Adrenal gland (tissue), 12 donors: ENCODE measurements around the gene CSTF3. TPM values are rescaled to one million over a fixed set of nuclear protein-coding genes. Genes with fewer than 3 reads are reported as not detected.
A peak's percentile ranks its signal among the peaks of the same experiment; 100 is the strongest.

Experiments
- DNase-seq, 7 donors: peaks; one replicate each; pipeline ENCODE4 v3.0.0-alpha.2; 2019 to 2020
- H3K27ac ChIP-seq, 5 donors: fragments of 200-600 bp; sonication (generic) in 4 of 5; 1 replicate in 3 of 5; 2 replicates in 2 of 5; pipeline versions ENCODE4 v1.5.1 to v1.8.0; 2016 to 2020; ENCODE audit warnings: mild to moderate bottlenecking in 1 of 5
- H3K27me3 ChIP-seq: fragments of 200-600 bp; 2 replicates; pipeline ENCODE4 v1.8.0; 2021
- H3K36me3 ChIP-seq, 2 donors: fragments of 200-600 bp; replicated peaks in 1 of 2; 1 replicate in 1 of 2; 2 replicates in 1 of 2; pipeline versions ENCODE4 v1.5.1 to v1.8.0; 2018 to 2022
- H3K4me1 ChIP-seq, 2 donors: fragments of 200-600 bp; replicated peaks in 1 of 2; 1 replicate in 1 of 2; 2 replicates in 1 of 2; pipeline versions ENCODE4 v1.5.1 to v1.8.0; 2018 to 2021
- H3K4me3 ChIP-seq, 4 donors: fragments of 200-600 bp; sonication (generic) in 3 of 4; one replicate each; pipeline ENCODE4 v1.5.1; 2016 to 2018
- H3K9me3 ChIP-seq, 3 donors: fragments of 200-600 bp; sonication (generic) in 1 of 3; replicated peaks in 1 of 3; 1 replicate in 2 of 3; 2 replicates in 1 of 3; pipeline versions ENCODE4 v1.5.1 to v1.8.0; 2016 to 2021
- CTCF ChIP-seq, 6 experiments: fragments of 450-650 bp in 4 of 6; fragments of 200-600 bp in 2 of 6; sonication (generic) in 1 of 6; IDR thresholded peaks; 1 replicate in 5 of 6; 2 replicates in 1 of 6; pipeline versions ENCODE4 v1.5.1 to v1.8.0; 2016 to 2021; ENCODE audit warnings: antibody characterized with exemption in 6 of 6, mild to moderate bottlenecking in 2 of 6, moderate library complexity in 1 of 6
- POLR2A ChIP-seq, 2 donors: fragments of 450-650 bp; IDR thresholded peaks; one replicate each; pipeline ENCODE4 v1.6.1; 2017; ENCODE audit warnings: antibody characterized with exemption in 2 of 2, mild to moderate bottlenecking in 2 of 2, moderate library complexity in 1 of 2
- WGBS, 4 donors: extraction: QIAGEN DNeasy Blood & Tissue Kit in 2 of 4; methylation state at CpG; one replicate each; pipeline versions ENCODE4 v1.1.5 to v1.1.7; 2013 to 2017; 5-methylcytosine and 5-hydroxymethylcytosine counted together
- intact Hi-C, 2 donors: fragments of 100-400 bp; cut with DNase I; formaldehyde crosslinking; loops; one replicate each; pipeline versions ENCODE4 v1.14.1 to v1.15.0; 2022 to 2023
- polyA plus RNA-seq, 3 donors: library from polyadenylated mRNA; stranded (reverse); fragments of 200-250 nt in 2 of 3; fragments of 350-450 nt in 1 of 3; fragmentation: Illumina TruSeq in 1 of 3; extraction: RNeasy Lipid Tissue Mini Kit (QIAGEN cat#74804) in 1 of 3; gene quantifications; one replicate each; pipeline ENCODE4 v1.2.3, GENCODE V29; 2013 to 2014
- total RNA-seq, 9 donors: library from RNA; depleted of rRNA in 4 of 9; stranded (reverse); fragments of >200 nt in 4 of 9; fragments of 120-200 nt in 1 of 9; fragmentation: NEBNext Ultra II Directional in 1 of 9; extraction: Animal tissue kit (Norgen Biotek cat#: 25700) in 1 of 9; gene quantifications; one replicate each; pipeline versions ENCODE4 v1.1.0 to v1.2.4, GENCODE V29; 2013 to 2023
- donor health status: healthy with polysubstance abuse.
- donor health status: Bipolar disorder and iron deficiency.
- donor health status: DM: yes; HTN: yes; CAD: no.
- donor health status: DM: no; HTN: no; CAD: no.
- donor health status: DM: no; HTN: no; CAD: no.
- donor health status: DM: yes; HTN: yes; CAD: no.

The CSTF3 gene
- total and polyA plus RNA-seq, 12 donors, result 6.9 to 59.7 (median 21.0) TPM

DNA sequence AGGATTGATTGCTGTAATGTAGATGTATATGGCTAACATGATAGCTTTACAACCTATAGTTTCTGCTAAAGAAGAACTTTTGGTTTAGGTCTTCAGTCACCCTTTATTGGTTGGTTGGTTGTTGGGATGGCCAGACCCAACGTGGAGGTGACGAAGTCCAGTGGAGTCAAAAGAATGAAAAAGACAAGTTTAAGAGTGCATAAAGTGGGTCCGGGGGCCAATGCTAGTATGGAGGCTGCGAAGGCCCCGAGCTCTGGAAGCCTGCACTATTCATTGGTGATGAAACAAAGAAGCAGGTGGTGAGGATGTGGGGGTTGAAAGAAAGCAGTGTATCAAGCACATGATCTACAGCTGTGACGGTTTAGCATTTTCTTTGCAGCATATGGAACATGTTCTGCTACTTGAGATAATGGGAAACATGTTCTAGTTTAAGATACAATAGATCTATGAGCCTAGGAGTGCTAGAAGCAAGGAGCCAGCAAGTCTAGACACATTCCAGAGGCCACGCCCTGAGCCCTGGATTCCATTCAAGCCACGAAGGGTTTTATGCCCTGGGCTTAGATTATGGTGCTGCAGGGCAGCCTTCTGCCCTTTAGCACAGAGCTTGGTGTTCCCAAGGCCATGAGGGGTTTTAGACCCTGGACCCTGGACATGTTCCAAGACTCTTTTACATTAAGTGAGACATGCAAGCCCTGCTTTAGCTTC lies 115.6 kb downstream of the CSTF3 start:
- 88 to 95% (median 92%) methylated on average over 8 of the region's 8 CpGs for WGBS, 4 donors
- no peak for DNase-seq
- TF ChIP-seq CTCF (IDR thresholded peaks at IDR 0.05) (no peak), POLR2A (IDR thresholded peaks at IDR 0.05) (no peak)
- Histone ChIP-seq H3K27ac (no peak overlapping the region), H3K9me3 (no peaks in the 10 kb centered on the region), H3K4me1 (peaks cover 0 to 16% of the 10 kb centered on the region in 2 donors), H3K27me3 (no peaks in the 10 kb centered on the region), H3K4me3 (no peak overlapping the region), H3K36me3 (peaks cover 0 to 14% of the 10 kb centered on the region in 2 donors)
- intact Hi-C loops, result no loop called here

GRCh38 chr11:33044285-33044756 lies 117.0 kb downstream of the CSTF3 start:
- Histone ChIP-seq H3K4me1 (peaks cover 6 to 16% of the 10 kb centered on the region in 2 donors), H3K27me3 (no peaks in the 10 kb centered on the region), H3K27ac (no peak overlapping the region), H3K4me3 (no peak overlapping the region), H3K9me3 (no peaks in the 10 kb centered on the region), H3K36me3 (peaks cover 0 to 14% of the 10 kb centered on the region in 2 donors)
- intact Hi-C loops, result no loop called here
- no peak for DNase-seq
- 93 to 98% (median 97%) methylated on average over 4 of the region's 4 CpGs for WGBS, 4 donors
- no peak for TF ChIP-seq CTCF (IDR thresholded peaks at IDR 0.05)
- TF ChIP-seq POLR2A (IDR thresholded peaks at IDR 0.05), result no peak

DNA sequence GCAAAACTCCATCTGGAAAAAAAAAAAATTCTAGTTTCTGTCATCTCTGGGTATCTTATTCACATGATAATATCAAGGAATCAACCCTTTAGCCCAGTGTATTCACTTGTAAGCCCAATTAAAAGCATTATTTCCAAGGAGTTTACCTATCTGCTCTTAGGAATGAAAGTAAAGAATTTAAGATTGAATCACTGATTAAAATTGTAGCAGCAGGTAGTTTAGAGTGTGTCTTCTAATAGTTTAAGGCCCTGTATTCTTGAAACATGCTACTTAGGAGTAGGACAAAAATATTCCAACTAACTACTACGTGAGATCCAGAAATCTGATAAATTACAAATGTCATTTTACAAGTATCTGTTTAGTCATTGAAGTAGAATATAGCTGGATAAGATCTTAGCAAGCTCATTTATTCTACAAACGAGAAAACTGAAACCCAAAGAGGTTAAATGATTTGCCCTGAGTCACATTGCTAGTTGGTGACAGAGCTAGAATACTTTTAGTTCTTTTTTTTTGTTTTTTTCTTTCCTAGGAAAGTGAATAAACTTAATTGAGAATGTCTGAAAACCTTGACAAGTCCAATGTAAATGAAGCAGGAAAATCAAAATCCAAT lies 118.0 kb downstream of the CSTF3 start:
- TF ChIP-seq POLR2A (IDR thresholded peaks at IDR 0.05), result no peak
- no peak for TF ChIP-seq CTCF (IDR thresholded peaks at IDR 0.05)
- no peak for DNase-seq
- peaks cover 6 to 13% of the 10 kb centered on the region in 2 donors for H3K4me1 ChIP-seq
- H3K36me3 ChIP-seq, result peaks cover 0 to 14% of the 10 kb centered on the region in 2 donors
- H3K4me3 ChIP-seq, result no peak overlapping the region
- 72 to 82% (median 80%) methylated on average over 2 of the region's 2 CpGs for WGBS, 4 donors
- intact Hi-C loops, result no loop called here
- H3K27me3 ChIP-seq, result no peaks in the 10 kb centered on the region
- H3K27ac ChIP-seq, result no peak overlapping the region
- no peaks in the 10 kb centered on the region for H3K9me3 ChIP-seq

- no peaks in the 10 kb centered on the region for H3K27me3 ChIP-seq
- H3K4me1 ChIP-seq, result peaks cover 6 to 10% of the 10 kb centered on the region in 2 donors
- WGBS, 4 donors, result 68 to 89% (median 77%) methylated on average over 5 of the region's 5 CpGs
- TF ChIP-seq POLR2A (IDR thresholded peaks at IDR 0.05) (no peak), CTCF (IDR thresholded peaks at IDR 0.05) (no peak)
- peaks cover 0 to 14% of the 10 kb centered on the region in 2 donors for H3K36me3 ChIP-seq
- H3K4me3 ChIP-seq, result peak overlapping the region in 1 of 4 donors; percentile 67
- H3K27ac ChIP-seq, result peak overlapping the region in 1 of 5 donors; percentile 97
- no peaks in the 10 kb centered on the region for H3K9me3 ChIP-seq
- intact Hi-C loops, result no loop called here
- no peak for DNase-seq
Observed at GRCh38 chr11:33040862-33041453, 120.3 kb downstream of the CSTF3 start.
